ENCODE results near the gene CENPP.
"Not testable (repeated sequence)": the region's sequence is repeated elsewhere in the genome, so short reads cannot be mapped to it uniquely, and the experiment has no call there.

CENPP gene

GRCh38 chr9:92589923-92590322 is 264.2 kb downstream of the CENPP start:
- in situ Hi-C loops (cut with MboI; ENCODE audit: low sequenced_read_pairs) = no loop called here

- in situ Hi-C loops (cut with MboI; ENCODE audit: low sequenced_read_pairs) = no loop called here
These were observed 264.6 kb downstream of the CENPP start for GRCh38 chr9:92590377-92590776.

- in situ Hi-C loops (cut with MboI; ENCODE audit: low sequenced_read_pairs) = no loop called here
These were observed 266.8 kb downstream of the CENPP start for GRCh38 chr9:92592537-92592936.

GRCh38 chr9:92592946-92593861 is 267.5 kb downstream of the CENPP start:
- in situ Hi-C loops (cut with MboI; ENCODE audit: low sequenced_read_pairs) = no loop called here

GRCh38 chr9:92595075-92595474 is 269.3 kb downstream of the CENPP start:
- in situ Hi-C loops (cut with MboI; ENCODE audit: low sequenced_read_pairs) = not testable (repeated sequence)

GRCh38 chr9:92595930-92596329 is 270.2 kb downstream of the CENPP start:
- in situ Hi-C loops (cut with MboI; ENCODE audit: low sequenced_read_pairs) = no loop called here

- in situ Hi-C loops (cut with MboI; ENCODE audit: low sequenced_read_pairs) = no loop called here
These were observed 272.6 kb downstream of the CENPP start for GRCh38 chr9:92598382-92598781.

- in situ Hi-C loops (cut with MboI; ENCODE audit: low sequenced_read_pairs) = no loop called here
These were observed 274.2 kb downstream of the CENPP start for GRCh38 chr9:92599938-92600461.

- in situ Hi-C loops (cut with MboI; ENCODE audit: low sequenced_read_pairs) = no loop called here
These were observed 274.9 kb downstream of the CENPP start for GRCh38 chr9:92600462-92601261.

- in situ Hi-C loops (cut with MboI; ENCODE audit: low sequenced_read_pairs) = no loop called here
These were observed 275.7 kb downstream of the CENPP start for GRCh38 chr9:92601451-92601850.

GRCh38 chr9:92602413-92602812 is 276.7 kb downstream of the CENPP start:
- in situ Hi-C loops (cut with MboI; ENCODE audit: low sequenced_read_pairs) = no loop called here

GRCh38 chr9:92603100-92603499 is 277.3 kb downstream of the CENPP start:
- in situ Hi-C loops (cut with MboI; ENCODE audit: low sequenced_read_pairs) = no loop called here

GRCh38 chr9:92603990-92604389 is 278.2 kb downstream of the CENPP start:
- in situ Hi-C loops (cut with MboI; ENCODE audit: low sequenced_read_pairs) = no loop called here

- in situ Hi-C loops (cut with MboI; ENCODE audit: low sequenced_read_pairs) = no loop called here
These were observed 279.5 kb downstream of the CENPP start for GRCh38 chr9:92605224-92605623.

- in situ Hi-C loops (cut with MboI; ENCODE audit: low sequenced_read_pairs) = no loop called here
These were observed 281.3 kb downstream of the CENPP start for GRCh38 chr9:92607088-92607487.

- in situ Hi-C loops (cut with MboI; ENCODE audit: low sequenced_read_pairs) = no loop called here
These were observed 282.0 kb downstream of the CENPP start for GRCh38 chr9:92607773-92608172.

- in situ Hi-C loops (cut with MboI; ENCODE audit: low sequenced_read_pairs) = no loop called here
These were observed 282.6 kb downstream of the CENPP start for GRCh38 chr9:92608241-92608908.

- in situ Hi-C loops (cut with MboI; ENCODE audit: low sequenced_read_pairs) = no loop called here
These were observed 283.2 kb downstream of the CENPP start for GRCh38 chr9:92608909-92609445.

GRCh38 chr9:92610470-92611420 is 285.0 kb downstream of the CENPP start:
- in situ Hi-C loops (cut with MboI; ENCODE audit: low sequenced_read_pairs) = no loop called here
